ENCODE results near the gene PDZK1IP1.

PDZK1IP1 gene

DNA sequence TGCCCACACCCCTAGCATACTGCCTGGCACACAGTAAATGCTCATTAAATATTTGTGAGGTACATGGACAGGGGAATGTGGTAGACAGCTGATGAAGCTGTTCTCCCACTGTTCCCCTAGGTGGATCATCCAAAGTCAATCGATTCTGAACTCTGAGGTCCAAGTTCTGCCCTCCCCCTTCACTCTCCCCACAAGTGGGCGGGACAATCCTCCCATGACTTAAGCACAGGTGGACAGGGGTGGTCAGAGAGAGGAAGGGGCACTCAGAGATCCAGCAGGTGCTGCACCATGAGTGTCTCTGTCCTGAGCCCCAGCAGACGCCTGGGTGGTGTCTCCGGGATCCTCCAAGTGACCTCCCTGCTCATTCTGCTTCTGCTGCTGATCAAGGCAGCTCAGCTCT lies 52.6 kb downstream of the PDZK1IP1 start, which contains the start of gene CYP4A22:
Gene CYP4A22 (plus strand): TSS at position 244 of the 400 bp plus-strand sequence. CDS start 45 bp downstream, at position 289.
- DNase-seq (ENCODE audit: low read depth): no peak
